K562 (cell line): ENCODE measurements around the gene HS3ST4. TPM values are rescaled to one million over a fixed set of nuclear protein-coding genes. Genes with fewer than 3 reads are reported as not detected.

Source experiments
- ATAC-seq: fragments of 200-7000 bp; cut with Tn5 transposase; 3 replicates; pipeline ENCODE4 v1.9.1; 2020; ENCODE audit warnings: moderate library complexity
- BruUV-seq: library from RNA; stranded (reverse); fragments of 400-500 nt; replicated peaks from 2 replicates; lab custom pipeline; 2021; lab: Mats Ljungman, UMichigan
- CTCF ChIA-PET: fragments of 300-600 bp; formaldehyde crosslinking; extraction: SDS; loops from one replicate; lab custom pipeline; 2021; ENCODE audit warnings: low intra/inter-chr PET ratio; lab: Yijun Ruan, JAX
- POLR2A ChIA-PET: fragments of 300-600, 350-650 bp; sonication (Branson Sonifier 250); formaldehyde crosslinking; extraction: SDS; loops from one replicate; lab custom pipeline; 2021; ENCODE audit warnings: antibody characterized with exemption, inconsistent platforms; lab: Yijun Ruan, JAX
- DNase-seq, 4 experiments: peaks; one replicate each; pipeline versions ENCODE4 v3.0.0 to v3.0.0-alpha.2; 2011 to 2018; ENCODE audit warnings: low spot score in 3 of 4, mixed read lengths in 3 of 4; ENCODE audit errors: extremely low read depth in 1 of 4
- FAIRE-seq: peaks from 2 replicates; lab custom pipeline; 2011; peaks lifted over from hg19 to GRCh38; lab: Jason Lieb, UNC
- H2AFZ ChIP-seq: 2 replicates; pipeline ENCODE4 v1.6.0; 2011; ENCODE audit warnings: low read depth, low read length, control low read depth, inconsistent platforms
- H3K27ac ChIP-seq: fragments of 200-600 bp; 3 replicates; pipeline ENCODE4 v1.8.0; 2011; ENCODE audit warnings: low read depth, mild to moderate bottlenecking, control low read depth, inconsistent platforms, low read length, moderate library complexity, mixed read lengths; ENCODE audit errors: extremely low read depth
- H3K27me3 ChIP-seq, 2 experiments: fragments of 300-600 bp in 1 of 2; 2 replicates in 1 of 2; 3 replicates in 1 of 2; pipeline versions ENCODE4 v1.6.0 to v1.8.0; 2011; ENCODE audit warnings: inconsistent platforms in 2 of 2, low read length in 2 of 2, mild to moderate bottlenecking in 1 of 2, mixed read lengths in 1 of 2, moderate library complexity in 1 of 2; ENCODE audit not compliant: control insufficient read depth in 2 of 2, insufficient read depth in 2 of 2
- H3K36me3 ChIP-seq: fragments of 300-600 bp; 3 replicates; pipeline ENCODE4 v1.8.0; 2011; ENCODE audit warnings: mild to moderate bottlenecking, low read length, inconsistent platforms; ENCODE audit not compliant: control insufficient read depth, insufficient read depth
- H3K4me1 ChIP-seq, 2 experiments: fragments of 200-600 bp in 1 of 2; replicated peaks in 1 of 2; 2 replicates in 1 of 2; 3 replicates in 1 of 2; pipeline versions ENCODE4 v1.5.1 to v1.8.0; 2011; ENCODE audit warnings: inconsistent platforms in 2 of 2, low read length in 2 of 2, mild to moderate bottlenecking in 1 of 2, mixed read lengths in 1 of 2, moderate library complexity in 1 of 2; ENCODE audit not compliant: control insufficient read depth in 2 of 2, insufficient read depth in 2 of 2
- H3K4me2 ChIP-seq: 2 replicates; pipeline ENCODE4 v1.6.1; 2011; ENCODE audit warnings: low read length, control low read depth, inconsistent platforms, mixed read lengths; ENCODE audit not compliant: insufficient read depth
- H3K4me3 ChIP-seq: fragments of 200-600 bp; sonication (generic), shearing (Covaris generic); 2 replicates; pipeline ENCODE4 v1.5.1; 2016; ENCODE audit warnings: control low read depth, inconsistent platforms
- H3K79me2 ChIP-seq: fragments of 200-600 bp; 3 replicates; pipeline ENCODE4 v1.8.0; 2011; ENCODE audit warnings: low read length, inconsistent platforms; ENCODE audit not compliant: control insufficient read depth, insufficient read depth
- H3K9ac ChIP-seq, 2 experiments: 2 replicates each; pipeline versions ENCODE4 v1.6.0 to v1.6.1; 2011; ENCODE audit warnings: low read depth in 2 of 2, low read length in 2 of 2, control low read depth in 1 of 2, inconsistent platforms in 1 of 2, mild to moderate bottlenecking in 1 of 2, mixed read lengths in 1 of 2; ENCODE audit not compliant: insufficient read depth in 1 of 2
- H3K9me1 ChIP-seq: one replicate; pipeline ENCODE4 v1.6.0; 2011; ENCODE audit warnings: inconsistent platforms, mild to moderate bottlenecking, low read length, moderate library complexity; ENCODE audit not compliant: control insufficient read depth, insufficient read depth
- H3K9me3 ChIP-seq: replicated peaks from 2 replicates; pipeline ENCODE4 v1.5.1; 2011; ENCODE audit warnings: low read depth, low read length, inconsistent platforms; ENCODE audit not compliant: control insufficient read depth, insufficient read depth
- H4K20me1 ChIP-seq: replicated peaks from 2 replicates; pipeline ENCODE4 v1.6.1; 2011; ENCODE audit warnings: low read length, inconsistent platforms, mixed read lengths; ENCODE audit not compliant: control insufficient read depth, insufficient read depth
- DDX20 ChIP-seq: fragments of 450-650 bp; IDR thresholded peaks from 2 replicates; pipeline ENCODE4 v1.6.1; 2016; ENCODE audit warnings: missing genetic modification characterization, low read depth, mild to moderate bottlenecking, missing compliant biosample characterization, moderate library complexity
- EP400 ChIP-seq: fragments of 450-650 bp; IDR thresholded peaks from 2 replicates; pipeline ENCODE4 v1.6.1; 2017; ENCODE audit warnings: antibody characterized with exemption, mild to moderate bottlenecking, moderate library complexity
- FOXJ3 ChIP-seq: sonication (generic); formaldehyde crosslinking; IDR thresholded peaks from 2 replicates; pipeline ENCODE4 v1.4.0; 2020; ENCODE audit warnings: mild to moderate bottlenecking, missing genetic modification reagents
- MAFG ChIP-seq: fragments of 450-650 bp; conservative IDR thresholded peaks from 2 replicates; pipeline ENCODE4 v1.6.1; 2016; ENCODE audit warnings: missing genetic modification characterization, missing compliant biosample characterization
- TCF7 ChIP-seq: sonication (generic); IDR thresholded peaks from 2 replicates; pipeline ENCODE4 v1.6.1; 2016; ENCODE audit warnings: antibody characterized with exemption, borderline replicate concordance
- ZNF232 ChIP-seq: sonication (generic); formaldehyde crosslinking; IDR thresholded peaks from 2 replicates; pipeline ENCODE4 v1.8.0; 2022; ENCODE audit warnings: mild to moderate bottlenecking, missing genetic modification reagents
- WGBS: fragments of 100-300 bp; shearing (Covaris generic); methylation state at CpG from one replicate; pipeline ENCODE4 v1.1.6; 2016; ENCODE audit warnings: low coverage, mixed read lengths; ENCODE audit not compliant: insufficient coverage; ENCODE audit errors: missing lambda C conversion rate; 5-methylcytosine and 5-hydroxymethylcytosine counted together
- in situ Hi-C: fragments of 300-500 bp; cut with MboI; formaldehyde crosslinking; loops from 4 replicates; pipeline ENCODE4 v1.15.0; 2018; ENCODE audit warnings: inconsistent platforms, mixed read lengths
- intact Hi-C: fragments of 100-400 bp; cut with micrococcal nuclease; formaldehyde crosslinking; loops from 2 replicates; pipeline ENCODE4 v1.14.2; 2022
- polyA plus RNA-seq, 8 experiments: library from polyadenylated mRNA; depleted of rRNA in 4 of 8; stranded (reverse) in 5 of 8; unstranded in 3 of 8; fragments of >200 nt; fragmentation: Nextera tagmentation in 2 of 8; fragmentation: Illumina TruSeq in 1 of 8; extraction: Ambion mirVana in 2 of 8; extraction: Trizol in 1 of 8; gene quantifications; 2 replicates each; pipeline versions ENCODE4 v1.2.1 to v1.2.3, GENCODE V29; 2011 to 2014; ENCODE audit warnings: inconsistent platforms in 1 of 8, missing spikeins in 1 of 8
- total RNA-seq, 7 experiments: library from RNA; depleted of rRNA in 6 of 7; stranded (reverse); fragments of >200 nt in 6 of 7; fragmentation: Illumina TruSeq in 2 of 7; extraction: Trizol in 2 of 7; gene quantifications; 2 replicates each; pipeline versions ENCODE4 v1.2.1 to v1.2.3, GENCODE V29; 2011 to 2021; ENCODE audit warnings: low replicate concordance in 1 of 7
- TF ChIP-seq, protein P1 (sequence below): sonication (generic); formaldehyde crosslinking; IDR thresholded peaks from 2 replicates; pipeline ENCODE4 v1.4.0; 2020; ENCODE audit warnings: mild to moderate bottlenecking, missing genetic modification reagents
- TF ChIP-seq, protein P2 (sequence below): fragments of 250-450 bp; sonication (Bioruptor Pico); IDR thresholded peaks from 2 replicates; pipeline ENCODE4 v1.9.0; 2021; ENCODE audit warnings: mild to moderate bottlenecking
- TF ChIP-seq, protein P3 (sequence below): fragments of 450-650 bp; formaldehyde crosslinking; IDR thresholded peaks from 2 replicates; pipeline ENCODE4 v1.4.0; 2020; ENCODE audit warnings: mild to moderate bottlenecking

The HS3ST4 gene
- total and polyA plus RNA-seq, 9 of the 15 experiments (the other 6 are each of a cell fraction or from before 2014, with no cell fraction given) = not detected

DNA sequence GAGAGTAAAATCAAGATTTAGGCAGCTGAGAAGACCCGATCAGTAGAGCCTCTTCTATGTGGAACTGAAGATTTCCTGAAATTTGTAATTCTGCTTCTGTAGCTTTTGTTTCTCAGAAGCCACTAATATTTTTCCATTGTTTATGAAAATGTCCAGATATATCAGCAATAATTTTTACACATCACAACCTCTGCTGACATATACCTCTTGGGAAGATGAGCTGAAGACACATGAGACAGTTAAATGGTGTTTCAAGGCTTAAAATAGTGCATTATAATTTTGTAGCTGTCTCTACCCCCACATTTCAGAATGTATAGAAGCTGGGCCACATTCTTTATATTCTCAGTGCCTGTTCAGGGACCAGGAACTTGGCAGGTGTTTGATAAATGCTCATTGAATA is 320.6 kb downstream of the HS3ST4 start:
- Histone ChIP-seq H3K27me3 (no peaks in the 10 kb centered on the region), H3K4me3 (no peak overlapping the region), H3K9me3 (no peaks in the 10 kb centered on the region), H3K79me2 (no peaks in the 10 kb centered on the region), H4K20me1 (no peaks in the 10 kb centered on the region), H3K27ac (no peak overlapping the region), H3K9ac (no peak overlapping the region), H2AFZ (no peak overlapping the region), H3K9me1 (no peaks in the 10 kb centered on the region), H3K4me2 (no peak overlapping the region), H3K36me3 (no peaks in the 10 kb centered on the region), H3K4me1 (no peaks in the 10 kb centered on the region)
- ChIA-PET POLR2A (no interaction called here), CTCF (no interaction called here)
- TF ChIP-seq ZNF232 (CRISPR knock-in tag) (no peak), TCF7 (no peak), MAFG (tag) (no peak), DDX20 (tag) (no peak), EP400 (no peak), FOXJ3 (no peak)
- TF ChIP-seq, protein P1, sequence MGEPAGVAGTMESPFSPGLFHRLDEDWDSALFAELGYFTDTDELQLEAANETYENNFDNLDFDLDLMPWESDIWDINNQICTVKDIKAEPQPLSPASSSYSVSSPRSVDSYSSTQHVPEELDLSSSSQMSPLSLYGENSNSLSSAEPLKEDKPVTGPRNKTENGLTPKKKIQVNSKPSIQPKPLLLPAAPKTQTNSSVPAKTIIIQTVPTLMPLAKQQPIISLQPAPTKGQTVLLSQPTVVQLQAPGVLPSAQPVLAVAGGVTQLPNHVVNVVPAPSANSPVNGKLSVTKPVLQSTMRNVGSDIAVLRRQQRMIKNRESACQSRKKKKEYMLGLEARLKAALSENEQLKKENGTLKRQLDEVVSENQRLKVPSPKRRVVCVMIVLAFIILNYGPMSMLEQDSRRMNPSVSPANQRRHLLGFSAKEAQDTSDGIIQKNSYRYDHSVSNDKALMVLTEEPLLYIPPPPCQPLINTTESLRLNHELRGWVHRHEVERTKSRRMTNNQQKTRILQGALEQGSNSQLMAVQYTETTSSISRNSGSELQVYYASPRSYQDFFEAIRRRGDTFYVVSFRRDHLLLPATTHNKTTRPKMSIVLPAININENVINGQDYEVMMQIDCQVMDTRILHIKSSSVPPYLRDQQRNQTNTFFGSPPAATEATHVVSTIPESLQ = no peak
- TF ChIP-seq, protein P2, sequence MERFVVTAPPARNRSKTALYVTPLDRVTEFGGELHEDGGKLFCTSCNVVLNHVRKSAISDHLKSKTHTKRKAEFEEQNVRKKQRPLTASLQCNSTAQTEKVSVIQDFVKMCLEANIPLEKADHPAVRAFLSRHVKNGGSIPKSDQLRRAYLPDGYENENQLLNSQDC (CRISPR knock-in tag) = no peak
- TF ChIP-seq, protein P3, sequence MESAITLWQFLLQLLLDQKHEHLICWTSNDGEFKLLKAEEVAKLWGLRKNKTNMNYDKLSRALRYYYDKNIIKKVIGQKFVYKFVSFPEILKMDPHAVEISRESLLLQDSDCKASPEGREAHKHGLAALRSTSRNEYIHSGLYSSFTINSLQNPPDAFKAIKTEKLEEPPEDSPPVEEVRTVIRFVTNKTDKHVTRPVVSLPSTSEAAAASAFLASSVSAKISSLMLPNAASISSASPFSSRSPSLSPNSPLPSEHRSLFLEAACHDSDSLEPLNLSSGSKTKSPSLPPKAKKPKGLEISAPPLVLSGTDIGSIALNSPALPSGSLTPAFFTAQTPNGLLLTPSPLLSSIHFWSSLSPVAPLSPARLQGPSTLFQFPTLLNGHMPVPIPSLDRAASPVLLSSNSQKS (CRISPR knock-in tag) = no peak
- DNase-seq (no peak), FAIRE-seq (no peak), ATAC-seq (no peak)
- no TSS peak for BruUV-seq
- in situ Hi-C loops (no loop called here), intact Hi-C loops (no loop called here)
- WGBS = 0% methylated on average over 1 of the region's 1 CpG
